CD4-positive, alpha-beta T cell treated with Interferon alpha-2 for 1 hour (primary cell): ENCODE data around the gene PRIM2.
"Not testable (repeated sequence)": the region's sequence is repeated elsewhere in the genome, so short reads cannot be mapped to it uniquely, and the experiment has no call there.

Experiments used
- DNase-seq, 2 donors: peaks; one replicate each; pipeline ENCODE4 v3.0.0-alpha.2; 2020 to 2022

PRIM2 gene

DNA sequence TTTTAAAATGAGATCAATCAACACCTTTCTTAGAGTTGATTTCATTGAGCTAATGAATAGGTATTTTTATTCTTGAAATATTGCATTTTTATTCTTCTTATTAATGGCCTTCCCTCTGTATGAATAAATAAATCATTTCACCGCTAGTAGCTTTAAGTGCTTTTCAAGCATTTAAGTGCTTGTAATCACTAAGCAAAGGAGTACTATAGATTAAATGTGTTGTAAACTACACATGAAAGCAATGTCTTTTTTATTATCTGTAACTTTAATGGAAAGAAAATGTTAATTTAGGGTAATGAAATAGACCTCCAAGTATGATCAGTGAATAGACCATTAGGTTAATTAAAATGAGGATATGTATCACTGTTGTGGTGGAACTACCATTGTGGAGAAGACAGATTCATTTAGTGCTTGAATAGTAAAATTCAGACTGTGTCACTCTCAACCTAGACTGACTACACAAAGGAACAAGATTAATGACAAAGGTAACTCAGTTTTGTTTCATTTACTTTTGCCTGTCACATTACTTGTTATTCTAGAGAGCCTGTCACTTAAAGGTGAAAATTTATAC lies 132.2 kb downstream of the PRIM2 start:
- DNase-seq = not testable (repeated sequence)

DNA sequence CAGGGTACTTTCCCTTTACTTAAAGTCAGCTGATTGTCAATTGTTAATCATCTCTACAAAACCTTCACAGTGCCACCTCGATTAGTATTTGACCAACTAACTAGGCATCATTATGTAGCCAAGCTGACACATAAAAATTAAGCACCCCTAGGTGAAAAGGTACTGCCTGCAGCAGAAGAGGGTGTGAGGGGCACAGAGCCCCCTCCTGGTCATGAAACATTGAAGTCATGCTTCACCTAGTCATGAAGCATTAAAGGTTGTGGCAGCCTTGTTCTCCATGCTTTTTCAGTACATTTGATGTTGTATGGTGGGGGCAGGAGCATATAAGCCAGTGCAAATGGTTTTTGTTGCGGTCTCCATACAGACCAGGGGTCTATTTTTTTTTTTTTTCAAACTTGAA lies 142.4 kb downstream of the PRIM2 start:
- not testable (repeated sequence) for DNase-seq

DNA sequence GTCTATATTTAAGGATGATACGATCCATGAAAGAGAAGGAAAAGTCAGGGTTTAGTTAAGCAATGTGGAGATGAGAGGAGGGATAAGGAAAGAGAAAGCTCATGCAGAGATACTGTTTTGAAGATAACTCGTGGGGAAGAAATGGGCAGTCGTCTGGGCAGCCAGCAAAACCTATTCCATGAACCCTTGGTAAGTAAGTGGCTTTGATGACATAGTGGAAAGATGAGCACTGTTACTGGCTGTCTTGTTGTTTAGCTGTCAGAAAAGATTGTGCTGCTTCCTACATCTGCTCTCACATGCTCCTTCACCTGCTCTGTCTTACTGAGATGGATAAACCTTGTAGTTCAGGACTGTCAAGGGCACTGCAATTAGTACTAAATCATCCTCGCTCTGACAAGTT lies 143.6 kb downstream of the PRIM2 start:
- not testable (repeated sequence) for DNase-seq

DNA sequence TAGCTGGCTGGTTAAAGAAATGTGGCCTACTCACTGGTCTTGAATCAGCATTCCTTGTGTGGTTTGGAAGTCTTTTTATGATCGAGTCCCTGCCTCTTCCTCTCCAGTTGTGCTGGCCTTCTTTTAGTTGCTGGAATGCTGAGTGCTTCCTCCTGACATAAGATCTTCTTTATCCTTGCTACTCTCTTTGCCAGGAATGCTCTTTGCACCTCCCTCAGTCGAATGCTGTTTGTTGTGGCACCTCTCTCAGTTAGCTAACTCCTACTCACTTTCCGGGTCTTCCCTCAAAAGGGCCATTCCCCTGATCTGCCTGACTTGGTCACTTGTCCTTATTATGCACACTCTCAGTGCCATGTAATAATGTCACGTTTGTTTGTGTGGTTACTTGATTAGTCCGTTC lies 146.4 kb downstream of the PRIM2 start:
- not testable (repeated sequence) for DNase-seq

DNA sequence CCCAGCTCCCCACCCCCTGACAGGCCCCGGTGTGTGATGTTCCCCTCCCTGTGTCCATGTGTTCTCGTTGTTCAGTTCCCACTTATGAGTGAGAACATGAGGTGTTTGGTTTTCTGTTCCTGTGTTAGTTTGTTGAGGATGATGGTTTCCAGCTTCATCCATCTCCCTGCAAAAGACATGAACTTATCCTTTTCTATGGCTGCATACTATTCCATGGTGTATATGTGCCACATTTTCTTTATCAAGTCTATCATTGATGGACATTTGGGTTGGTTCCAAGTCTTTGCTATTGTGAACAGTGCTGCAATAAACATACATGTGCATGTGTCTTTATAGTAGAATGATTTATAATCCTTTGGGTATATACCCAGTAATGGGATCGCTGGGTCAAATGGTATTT lies 148.5 kb downstream of the PRIM2 start:
- not testable (repeated sequence) for DNase-seq

DNA sequence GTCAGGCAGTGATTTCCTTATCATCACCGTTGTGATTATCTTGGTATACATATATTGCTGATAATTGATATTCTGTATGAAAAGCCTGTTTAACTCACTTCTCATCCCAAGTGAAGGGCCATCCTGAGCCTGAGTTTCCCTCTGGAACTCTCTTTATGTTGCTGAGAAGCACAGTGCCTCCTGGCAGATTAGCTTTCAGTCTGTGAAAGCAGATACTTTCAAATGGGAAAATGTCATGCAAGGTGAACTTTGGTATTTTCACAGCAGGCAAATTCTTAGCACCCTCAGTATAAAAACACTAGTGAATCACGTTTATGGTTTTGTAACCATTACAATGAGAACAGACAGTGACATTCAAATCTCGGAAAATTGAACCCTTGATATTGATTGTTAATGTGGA lies 151.6 kb downstream of the PRIM2 start:
- no peak for DNase-seq

DNA sequence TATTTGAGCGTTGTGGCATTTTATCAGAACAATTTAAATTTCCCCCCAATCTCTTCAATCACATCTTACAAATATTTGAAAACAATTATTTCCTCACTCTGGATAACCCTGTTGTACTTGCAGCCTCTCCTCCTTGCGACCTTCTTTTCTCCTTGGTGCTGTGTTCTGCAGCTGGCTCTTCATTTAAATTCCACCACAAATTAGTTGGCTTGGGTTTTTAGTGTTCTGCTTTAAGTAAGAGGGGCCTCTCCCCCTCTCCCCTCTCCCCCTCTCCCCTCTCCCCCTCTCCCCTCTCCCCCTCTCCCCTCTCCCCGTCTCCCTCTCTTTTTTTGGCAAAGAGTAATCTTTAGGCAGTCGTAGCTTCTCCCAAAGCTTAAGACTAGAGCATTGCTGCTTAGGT lies 152.7 kb downstream of the PRIM2 start:
- not testable (repeated sequence) for DNase-seq

DNA sequence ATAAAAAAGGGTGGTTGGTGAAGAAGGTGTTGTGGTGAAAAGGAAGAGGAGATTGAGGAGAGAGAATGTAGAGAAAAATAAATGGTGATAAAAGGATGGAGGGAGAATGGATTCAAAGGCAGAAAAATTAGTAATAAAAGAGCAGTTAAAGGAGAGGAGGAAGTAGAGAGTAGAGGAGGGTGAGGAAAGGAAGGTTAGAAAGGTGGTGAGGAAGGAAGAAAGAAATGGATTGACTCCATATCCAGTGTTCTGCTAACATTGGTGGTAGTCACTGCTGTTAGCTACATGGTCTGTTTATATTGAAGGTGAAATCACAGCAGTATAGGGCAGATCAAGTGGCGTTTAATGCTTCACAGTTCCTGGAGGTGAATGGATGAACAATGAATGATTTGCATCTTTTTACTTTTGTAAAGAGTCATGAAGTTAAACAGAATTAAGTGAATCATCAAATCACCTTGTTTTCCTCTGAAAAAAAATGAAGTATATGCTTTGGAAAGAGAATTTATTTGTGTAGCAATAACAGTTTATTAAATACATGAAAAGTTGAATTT lies 154.0 kb downstream of the PRIM2 start:
- not testable (repeated sequence) for DNase-seq

DNA sequence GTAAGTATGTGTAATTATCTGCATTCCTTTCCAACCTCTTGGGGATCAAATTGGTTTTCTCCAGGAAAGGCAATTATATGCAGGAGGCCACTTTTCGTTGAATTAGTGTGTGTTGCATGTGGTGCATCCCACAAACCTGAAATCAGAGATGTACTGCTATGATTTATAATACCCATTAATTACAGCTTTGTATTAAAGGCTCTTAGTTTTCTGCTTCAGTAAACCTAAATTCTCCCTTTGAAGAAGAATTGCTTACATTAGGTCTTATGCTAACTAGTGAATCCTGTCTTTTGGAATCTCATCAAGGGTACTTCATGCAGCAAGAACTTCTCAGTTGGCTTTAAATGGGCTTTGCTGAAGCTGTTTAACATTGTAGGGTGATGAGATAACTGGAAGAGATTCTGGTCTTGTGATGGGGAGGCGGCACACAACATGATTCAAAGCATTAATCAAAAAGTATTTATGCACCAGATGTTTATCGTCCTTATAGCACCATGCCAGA lies 155.5 kb downstream of the PRIM2 start:
- not testable (repeated sequence) for DNase-seq

DNA sequence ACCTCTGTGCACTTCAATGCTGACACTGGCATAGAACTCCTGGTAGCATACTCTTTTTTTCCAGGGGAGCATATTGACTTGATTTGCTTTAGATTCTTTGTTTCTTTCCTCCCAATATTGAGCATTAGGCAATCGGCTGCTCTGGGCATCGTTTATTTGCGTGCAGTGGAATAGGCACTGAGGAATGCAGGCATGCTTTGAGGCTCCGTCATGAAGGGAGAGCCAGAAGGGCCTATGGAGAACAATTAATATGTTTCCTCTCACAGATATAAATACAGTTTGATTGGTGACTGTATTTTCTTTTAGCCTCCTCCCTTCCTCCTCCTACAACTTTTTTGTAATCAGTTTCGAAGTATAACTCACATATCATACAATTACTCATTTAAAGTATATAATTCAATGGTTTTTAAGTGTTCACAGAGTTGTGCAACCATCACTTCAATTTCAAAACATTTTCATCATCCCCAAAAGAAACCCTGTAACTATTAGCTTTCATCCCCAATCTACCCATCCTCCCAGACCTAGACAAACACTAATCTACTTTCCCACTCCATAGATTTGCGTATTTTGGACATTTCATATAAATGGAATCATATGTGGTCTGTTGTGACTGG lies 157.5 kb downstream of the PRIM2 start:
- DNase-seq = not testable (repeated sequence)

DNA sequence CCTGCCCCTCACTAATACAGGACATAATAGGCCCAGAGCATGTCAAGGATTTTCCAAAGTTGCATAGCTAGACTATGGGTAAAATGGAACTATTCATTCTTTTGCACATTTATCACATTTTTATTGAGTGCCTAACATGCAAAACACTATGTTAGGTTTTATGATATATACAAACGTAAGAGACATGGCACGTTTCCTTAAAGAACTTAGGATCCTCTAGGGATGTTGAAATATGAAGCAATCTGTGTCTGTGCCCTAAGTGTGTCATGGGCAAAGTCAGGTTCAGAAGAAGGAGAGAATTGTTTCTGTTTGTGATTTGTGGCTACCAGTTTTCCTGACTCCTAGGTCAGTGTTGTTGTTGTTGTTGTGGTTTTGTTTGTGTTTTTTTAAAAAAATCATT lies 158.2 kb downstream of the PRIM2 start:
- DNase-seq = not testable (repeated sequence)

DNA sequence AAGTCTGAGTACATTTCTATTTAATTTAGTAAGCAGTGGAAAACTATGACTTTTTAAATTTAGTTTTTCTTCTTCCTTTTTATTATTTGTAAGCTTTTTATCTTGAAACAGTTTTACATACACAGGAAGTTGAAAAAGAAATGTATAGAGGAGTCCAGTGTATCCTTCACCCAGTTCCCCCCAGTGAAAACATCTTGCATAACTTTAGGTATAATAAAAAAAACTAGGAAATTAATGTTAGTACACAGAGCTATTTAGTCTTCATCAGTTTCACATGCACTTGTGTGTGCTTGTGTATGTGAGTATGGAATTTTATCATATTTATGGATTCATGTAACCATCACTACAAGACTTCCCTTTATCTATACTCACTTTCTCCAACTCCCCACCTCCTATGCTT lies 162.8 kb downstream of the PRIM2 start:
- DNase-seq = not testable (repeated sequence)

DNA sequence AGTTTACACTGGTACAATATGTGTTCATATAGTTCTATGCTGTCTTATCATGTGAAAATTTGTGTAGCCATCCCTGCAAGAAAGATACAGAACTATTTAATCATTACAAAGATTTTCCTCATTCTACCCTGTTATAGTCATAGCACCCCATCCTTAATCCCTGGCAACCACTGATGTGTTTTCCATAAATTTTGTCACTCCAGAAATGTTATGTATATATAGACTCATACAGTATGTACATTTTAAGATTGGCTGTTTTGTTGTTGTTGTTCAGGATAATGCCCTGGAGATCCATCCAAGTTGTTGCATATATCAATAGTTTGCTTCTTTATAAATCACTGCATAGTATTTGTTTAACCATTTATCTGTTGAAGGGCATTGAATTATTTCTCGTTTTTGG lies 163.7 kb downstream of the PRIM2 start:
- not testable (repeated sequence) for DNase-seq

DNA sequence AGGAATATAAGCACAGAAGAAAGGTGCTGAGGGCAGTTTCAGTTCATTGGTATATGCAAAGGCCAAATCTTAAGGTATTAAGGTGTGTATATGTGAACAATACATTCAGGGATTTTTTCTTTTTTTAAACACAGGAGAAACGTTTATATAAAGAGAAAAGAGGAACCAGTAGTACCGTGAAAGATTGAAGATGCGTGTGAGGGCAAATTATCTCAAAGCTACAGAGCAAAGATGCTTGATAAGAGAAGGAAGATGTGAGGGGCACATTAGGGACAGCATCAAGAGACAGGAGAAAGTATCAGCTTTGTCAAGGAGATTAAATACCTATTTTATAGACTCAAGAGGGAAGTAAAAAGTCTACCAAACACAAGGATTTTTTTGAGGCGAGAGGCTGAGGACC lies 165.0 kb downstream of the PRIM2 start:
- DNase-seq = not testable (repeated sequence)

DNA sequence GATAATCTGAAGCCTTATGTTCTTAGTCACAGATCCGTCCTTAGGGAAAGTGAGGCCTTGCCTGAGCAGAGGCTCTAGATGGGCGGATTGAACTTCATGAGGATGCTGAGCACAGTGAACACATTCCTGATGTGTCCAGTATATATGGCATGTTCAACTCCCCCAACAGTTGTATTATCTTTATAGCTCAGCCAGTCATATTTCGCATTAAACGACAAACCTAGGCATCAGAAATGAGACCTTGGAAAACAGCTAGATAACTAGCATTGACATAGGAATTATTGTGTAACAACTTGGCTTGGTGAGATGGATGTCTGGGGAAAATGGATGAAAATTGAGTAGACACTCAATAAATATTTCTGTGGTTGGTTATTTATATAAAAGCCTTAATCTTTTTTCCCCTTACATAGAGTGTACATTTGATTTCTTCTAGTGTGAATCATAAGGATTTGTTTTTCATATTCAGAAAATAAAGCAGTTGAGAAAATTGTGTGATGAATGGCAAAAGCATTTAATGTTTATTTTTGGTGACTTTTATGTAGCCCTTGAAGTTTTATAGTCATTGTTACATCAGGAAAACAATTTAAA lies 169.2 kb downstream of the PRIM2 start:
- not testable (repeated sequence) for DNase-seq

DNA sequence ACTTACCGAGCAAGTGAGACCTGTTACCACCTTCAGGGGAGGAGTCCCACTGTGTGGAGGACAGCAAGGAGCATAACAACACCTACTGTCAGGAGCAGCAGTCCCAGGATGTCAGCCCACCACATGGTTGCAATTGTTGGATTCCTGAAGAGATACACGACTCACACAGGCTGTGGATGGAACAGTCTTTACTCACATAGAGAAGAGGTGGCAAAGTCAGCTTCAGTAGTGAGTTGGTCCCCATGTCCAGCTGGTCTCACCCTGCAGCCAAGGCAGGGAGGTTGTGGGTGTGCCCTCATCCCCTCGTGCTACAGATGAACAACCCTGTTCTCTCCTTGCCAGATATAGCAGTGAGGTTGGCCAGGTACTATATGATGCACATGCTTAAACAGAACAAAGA lies 171.1 kb downstream of the PRIM2 start:
- DNase-seq = not testable (repeated sequence)

DNA sequence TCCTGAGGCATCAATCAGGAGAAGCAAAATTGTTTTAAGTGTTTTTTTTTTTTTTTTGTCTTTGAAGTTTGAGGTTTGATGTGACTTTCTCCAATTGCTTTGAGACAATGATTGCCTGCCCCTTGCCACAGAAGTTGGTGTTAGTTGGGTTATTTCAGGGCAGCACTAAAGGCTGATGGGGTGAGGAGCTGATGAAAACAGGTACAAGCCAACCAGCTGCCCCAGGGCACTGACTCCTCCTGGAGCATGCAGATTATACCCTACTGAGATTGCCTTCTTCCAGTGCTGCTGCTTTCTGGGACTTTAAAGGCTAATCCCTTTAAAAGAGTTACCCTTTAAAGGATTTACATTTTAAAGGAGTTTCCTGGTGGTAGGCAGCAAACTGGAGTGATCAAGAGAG lies 172.5 kb downstream of the PRIM2 start:
- not testable (repeated sequence) for DNase-seq

DNA sequence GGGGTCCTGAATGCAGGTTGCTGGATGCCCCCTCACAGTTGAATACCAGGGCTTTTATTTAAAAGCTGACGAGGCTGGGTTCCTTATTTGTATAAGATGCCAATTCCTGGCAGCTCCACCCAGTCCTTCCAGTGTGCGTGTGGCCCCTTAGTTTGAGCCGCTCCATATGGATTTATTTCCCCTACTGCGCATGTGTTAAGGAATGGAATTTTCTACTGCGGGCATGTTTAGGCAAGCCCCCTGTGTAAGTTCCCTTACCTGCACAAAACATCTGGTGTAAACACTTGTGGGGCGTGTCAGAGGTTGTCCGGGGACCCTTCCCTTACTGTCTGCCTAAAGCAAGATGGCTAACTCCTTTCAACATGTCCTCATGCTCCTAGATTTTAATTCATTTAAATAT lies 174.4 kb downstream of the PRIM2 start:
- DNase-seq = not testable (repeated sequence)

DNA sequence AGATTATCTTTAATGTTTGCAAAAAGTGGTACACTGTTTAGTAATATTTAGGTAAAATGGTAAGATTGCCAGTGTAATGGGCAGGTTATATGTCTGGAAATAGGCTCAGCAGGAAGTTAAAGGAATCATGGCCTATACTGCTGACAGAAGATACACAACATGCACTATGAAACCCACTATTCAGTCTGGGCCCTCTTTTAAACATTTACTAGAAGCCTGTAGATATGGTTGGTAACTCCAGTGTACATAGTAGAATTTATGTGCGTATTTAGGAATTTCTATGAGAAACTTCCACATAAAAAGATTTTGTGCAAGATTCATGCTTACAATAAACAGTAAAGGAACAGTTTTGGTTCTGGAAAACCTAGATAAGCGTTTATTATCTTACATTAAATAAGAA lies 178.8 kb downstream of the PRIM2 start:
- DNase-seq = not testable (repeated sequence)

DNA sequence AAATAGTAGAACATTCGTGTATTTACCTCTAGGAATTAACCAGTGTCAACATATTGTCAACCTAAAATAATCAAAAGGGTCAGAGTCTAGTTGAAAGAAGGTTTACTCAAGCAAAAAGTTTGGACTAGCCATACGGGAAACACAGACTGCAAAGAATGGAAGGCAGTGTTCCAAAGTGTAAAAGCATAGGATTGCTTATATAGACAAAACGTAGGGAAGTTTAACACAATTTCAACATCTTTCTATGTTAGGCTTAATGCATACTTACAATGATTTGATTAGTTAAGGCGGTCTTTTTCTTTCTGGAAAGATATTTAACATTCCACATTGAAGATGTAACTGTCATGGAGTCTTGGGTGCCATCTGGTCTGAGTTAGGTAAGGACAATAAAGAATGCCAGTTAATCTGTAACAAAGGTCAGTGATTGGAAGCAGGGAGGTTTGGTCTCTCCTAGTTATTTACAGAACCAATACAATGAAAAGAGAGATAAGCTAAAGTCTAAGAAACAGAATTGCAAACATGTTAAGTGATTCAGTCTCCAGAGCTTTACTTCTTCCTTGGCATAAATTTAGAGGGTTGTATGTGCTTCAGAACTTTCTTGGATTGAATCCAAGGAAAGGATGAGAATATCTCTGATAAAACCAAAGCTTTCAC lies 183.1 kb downstream of the PRIM2 start:
- DNase-seq = not testable (repeated sequence)

DNA sequence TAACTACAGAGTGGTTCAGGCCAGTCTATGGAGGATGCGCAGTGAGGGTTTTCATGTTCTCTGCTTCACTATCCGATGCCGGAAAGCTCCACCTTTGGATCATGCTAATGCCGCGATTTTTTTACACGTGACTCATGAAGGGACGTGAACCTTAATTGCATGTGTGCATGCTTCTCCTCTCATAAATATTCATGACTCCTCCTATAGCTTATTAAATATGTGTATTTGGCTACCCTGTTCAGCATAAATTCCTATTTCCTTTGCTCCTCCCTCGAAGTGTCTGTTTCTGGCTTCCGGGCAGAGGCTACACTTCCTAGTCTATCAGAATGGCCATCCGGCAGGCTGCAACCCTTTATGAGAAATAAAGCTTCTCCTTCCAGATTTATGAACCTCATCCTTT lies 185.0 kb downstream of the PRIM2 start:
- DNase-seq = not testable (repeated sequence)

DNA sequence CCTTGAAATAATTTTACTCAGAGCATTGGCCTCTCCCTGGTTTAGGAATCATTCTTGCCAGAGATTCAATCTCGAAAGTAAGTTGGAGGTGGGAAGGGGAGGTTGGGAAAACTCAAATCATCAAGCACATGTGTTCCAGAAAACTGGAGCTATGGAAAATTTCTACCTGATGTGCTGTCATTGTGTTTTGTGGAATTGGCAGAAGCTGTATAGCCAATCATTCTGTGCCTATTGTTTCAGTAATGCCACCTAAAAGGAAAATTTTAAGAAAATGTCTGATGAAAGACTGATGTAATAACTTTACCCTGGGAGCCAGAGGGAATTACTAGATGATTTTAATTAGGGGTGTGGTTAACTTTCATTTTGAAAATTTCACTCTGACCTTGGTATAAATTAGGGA lies 187.8 kb downstream of the PRIM2 start:
- DNase-seq = not testable (repeated sequence)

DNA sequence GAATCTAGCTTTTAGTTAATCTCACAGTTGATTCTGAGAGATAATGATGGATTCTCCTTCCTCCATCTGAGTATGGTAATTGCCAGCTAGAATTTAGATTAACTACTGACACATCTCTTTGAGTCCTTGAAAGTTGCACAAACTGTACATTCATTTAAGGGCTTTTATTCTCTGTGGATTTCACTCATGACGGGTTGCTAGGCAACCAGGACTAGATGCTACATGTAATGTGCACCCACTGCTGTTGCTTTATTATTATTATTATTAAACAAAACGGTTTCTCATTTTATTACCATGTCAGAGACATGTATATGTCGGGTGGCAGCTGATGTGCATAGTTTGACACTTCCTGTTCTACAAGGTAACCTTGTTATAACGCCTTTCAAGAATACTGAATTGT lies 193.0 kb downstream of the PRIM2 start:
- not testable (repeated sequence) for DNase-seq
